GM12892 (cell line): Measurements from ENCODE around the gene NUPR2.
A peak's percentile ranks its signal among the peaks of the same experiment; 100 is the strongest.

Source experiments
- POLR2A ChIP-seq: IDR thresholded peaks from 2 replicates; pipeline ENCODE4 v1.6.1; 2011; ENCODE audit warnings: low read depth, low read length, control low read depth
- POLR2AphosphoS5 ChIP-seq: IDR thresholded peaks from 2 replicates; pipeline ENCODE4 v1.6.1; 2011; ENCODE audit warnings: low read depth, low read length, control low read depth
- TAF1 ChIP-seq: IDR thresholded peaks from 2 replicates; pipeline ENCODE4 v1.6.1; 2011; ENCODE audit warnings: low read depth, mild to moderate bottlenecking, control low read depth, low read length, borderline replicate concordance

- TF ChIP-seq POLR2A (0 out of 2 replicates have a peak, but pooled peaks have one; percentile 20), POLR2AphosphoS5 (no peak; the same call in 1 of the 2 replicates), TAF1 (no peak)
Observed at GRCh38 chr7:56097700-56098099, 18.5 kb downstream of the NUPR2 start.
